Prostate gland (tissue), 2 donors: ENCODE data around the gene FOXG1. TPM values are rescaled to one million over a fixed set of nuclear protein-coding genes. Genes with fewer than 3 reads are reported as not detected.

Source experiments
- DNase-seq: peaks from one replicate; pipeline ENCODE4 v3.0.0-alpha.2; 2019; ENCODE audit warnings: low spot score
- H3K27ac ChIP-seq, 2 donors: fragments of 200-600 bp; sonication (generic); 2 replicates each; pipeline ENCODE4 v1.5.1; 2017 to 2019
- H3K27me3 ChIP-seq: fragments of 200-600 bp; sonication (generic); replicated peaks from 2 replicates; pipeline ENCODE4 v1.5.1; 2019; ENCODE audit not compliant: insufficient read depth
- H3K36me3 ChIP-seq, 2 donors: fragments of 200-600 bp; sonication (generic); 1 replicate in 1 of 2; 2 replicates in 1 of 2; pipeline versions ENCODE4 v1.5.1 to v1.8.1; 2017 to 2019
- H3K4me1 ChIP-seq: fragments of 200-600 bp; sonication (generic); replicated peaks from 2 replicates; pipeline ENCODE4 v1.5.1; 2019
- H3K4me3 ChIP-seq, 2 donors: fragments of 200-600 bp; sonication (generic); 2 replicates each; pipeline ENCODE4 v1.5.1; 2017 to 2019
- H3K9me3 ChIP-seq: fragments of 200-600 bp; sonication (generic); 2 replicates; pipeline ENCODE4 v1.5.1; 2017
- CTCF ChIP-seq, 4 experiments: fragments of 200-600 bp in 2 of 4; fragments of 450-650 bp in 2 of 4; sonication (generic) in 2 of 4; IDR thresholded peaks; 1 replicate in 3 of 4; 2 replicates in 1 of 4; pipeline ENCODE4 v1.5.1; 2016 to 2019; ENCODE audit warnings: antibody characterized with exemption in 4 of 4, mild to moderate bottlenecking in 2 of 4, moderate library complexity in 2 of 4
- POLR2A ChIP-seq: fragments of 450-650 bp; IDR thresholded peaks from one replicate; pipeline ENCODE4 v1.6.1; 2016; ENCODE audit warnings: antibody characterized with exemption, mild to moderate bottlenecking
- POLR2AphosphoS5 ChIP-seq: sonication (generic); formaldehyde crosslinking; IDR thresholded peaks from one replicate; pipeline ENCODE4 v1.6.1; 2017; ENCODE audit warnings: antibody characterized with exemption
- WGBS: methylation state at CpG from one replicate; pipeline ENCODE4 v1.1.5; 2018; 5-methylcytosine and 5-hydroxymethylcytosine counted together
- intact Hi-C: fragments of 100-400 bp; cut with DNase I; formaldehyde crosslinking; loops from one replicate; pipeline ENCODE4 v1.14.2; 2022
- total RNA-seq, 2 donors: library from RNA; depleted of rRNA; stranded (reverse); fragments of >200 nt; gene quantifications; one replicate each; pipeline ENCODE4 v1.1.0, GENCODE V29; 2016

The FOXG1 gene
- total RNA-seq, 2 donors from 2014 or later: 1.6 TPM; not detected in 1

GRCh38 chr14:28770630-28771029 is 4.0 kb downstream of the FOXG1 start:
- H3K4me3 ChIP-seq: no peak overlapping the region
- no peak for TF ChIP-seq CTCF (IDR thresholded peaks at IDR 0.05)
- no peak for TF ChIP-seq POLR2AphosphoS5
- TF ChIP-seq POLR2A: no peak
- no peak overlapping the region for H3K27ac ChIP-seq
- H3K27me3 ChIP-seq: peaks cover 49% of the 10 kb centered on the region
- DNase-seq: no peak
- H3K9me3 ChIP-seq: no peaks in the 10 kb centered on the region
- intact Hi-C loops: no loop called here
- no peaks in the 10 kb centered on the region for H3K36me3 ChIP-seq
- H3K4me1 ChIP-seq: no peaks in the 10 kb centered on the region

GRCh38 chr14:28771168-28771567 is 4.6 kb downstream of the FOXG1 start:
- no peak for DNase-seq
- H3K27ac ChIP-seq: no peak overlapping the region
- intact Hi-C loops: no loop called here
- no peak overlapping the region for H3K4me3 ChIP-seq
- peaks cover 44% of the 10 kb centered on the region for H3K27me3 ChIP-seq
- H3K36me3 ChIP-seq: no peaks in the 10 kb centered on the region
- TF ChIP-seq CTCF (IDR thresholded peaks at IDR 0.05): no peak
- TF ChIP-seq POLR2AphosphoS5: no peak
- WGBS: 6% methylated on average over 1 of the region's 1 CpG
- no peaks in the 10 kb centered on the region for H3K4me1 ChIP-seq
- no peaks in the 10 kb centered on the region for H3K9me3 ChIP-seq

GRCh38 chr14:28772613-28773012 is 6.0 kb downstream of the FOXG1 start:
- H3K27ac ChIP-seq: no peak overlapping the region
- H3K4me3 ChIP-seq: no peak overlapping the region
- intact Hi-C loops: no loop called here
- DNase-seq: no peak
- no peaks in the 10 kb centered on the region for H3K9me3 ChIP-seq
- TF ChIP-seq CTCF (IDR thresholded peaks at IDR 0.05) (no peak), POLR2AphosphoS5 (no peak), POLR2A (no peak)
- no peaks in the 10 kb centered on the region for H3K36me3 ChIP-seq
- peaks cover 37% of the 10 kb centered on the region for H3K27me3 ChIP-seq
- H3K4me1 ChIP-seq: no peaks in the 10 kb centered on the region
- 4% methylated on average over 3 of the region's 3 CpGs for WGBS

GRCh38 chr14:28773176-28773575 is 6.6 kb downstream of the FOXG1 start:
- H3K36me3 ChIP-seq: no peaks in the 10 kb centered on the region
- no peaks in the 10 kb centered on the region for H3K9me3 ChIP-seq
- peaks cover 33% of the 10 kb centered on the region for H3K27me3 ChIP-seq
- intact Hi-C loops: no loop called here
- H3K27ac ChIP-seq: no peak overlapping the region
- DNase-seq: no peak
- H3K4me3 ChIP-seq: no peak overlapping the region
- no peaks in the 10 kb centered on the region for H3K4me1 ChIP-seq
- WGBS: 8% methylated on average over 7 of the region's 7 CpGs
- TF ChIP-seq CTCF (IDR thresholded peaks at IDR 0.05) (no peak), POLR2AphosphoS5 (no peak), POLR2A (no peak)

- no peak for TF ChIP-seq POLR2A
- TF ChIP-seq CTCF (IDR thresholded peaks at IDR 0.05): peak in 2 of 4 experiments; percentile 15 to 21
- Histone ChIP-seq H3K4me3 (no peak overlapping the region), H3K27me3 (peaks cover 32% of the 10 kb centered on the region), H3K4me1 (no peaks in the 10 kb centered on the region), H3K9me3 (no peaks in the 10 kb centered on the region), H3K36me3 (no peaks in the 10 kb centered on the region), H3K27ac (no peak overlapping the region)
- DNase-seq: no peak
- WGBS: 1% methylated on average over 47 of the region's 47 CpGs
- intact Hi-C loops: no loop called here
Measured at GRCh38 chr14:28773861-28774691, 7.5 kb downstream of the FOXG1 start.
